Measurements from ENCODE around the gene ZSWIM9.

DNA sequence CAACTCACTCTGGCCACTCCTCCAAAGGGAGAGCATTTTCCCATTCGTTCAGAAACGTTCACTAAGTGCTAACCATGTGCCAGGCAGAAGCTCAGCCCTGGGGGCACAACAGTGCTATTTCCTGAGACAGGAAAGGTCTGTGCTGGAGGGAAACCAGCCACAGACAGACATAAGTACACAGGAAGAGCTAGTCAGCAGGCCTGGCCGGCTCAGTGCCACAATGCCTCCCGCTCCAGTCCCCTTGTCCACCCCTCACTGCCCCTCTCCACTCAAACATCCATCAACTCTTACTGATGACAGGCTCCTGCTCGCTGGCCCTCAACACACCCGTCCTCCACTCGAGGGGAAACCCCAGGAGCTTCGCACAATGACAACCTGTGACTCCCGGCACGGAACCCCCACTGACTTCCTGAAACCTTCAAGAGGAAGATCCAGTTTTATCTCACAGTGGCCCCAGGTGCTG lies 48.5 kb upstream of the ZSWIM9 start:
- TF ChIP-seq CTCF (IDR thresholded peaks at IDR 0.05; ENCODE audit: insufficient read depth, low read length, poor library complexity, severe bottlenecking) (no peak), EZH2phosphoT487 (conservative IDR thresholded peaks at IDR 0.05; ENCODE audit: low read length) (no peak)
